ENCODE results near the gene DEFB114.
"Not testable (repeated sequence)": the region's sequence is repeated elsewhere in the genome, so short reads cannot be mapped to it uniquely, and the experiment has no call there.

Gene DEFB114, protein sequence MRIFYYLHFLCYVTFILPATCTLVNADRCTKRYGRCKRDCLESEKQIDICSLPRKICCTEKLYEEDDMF

DNA sequence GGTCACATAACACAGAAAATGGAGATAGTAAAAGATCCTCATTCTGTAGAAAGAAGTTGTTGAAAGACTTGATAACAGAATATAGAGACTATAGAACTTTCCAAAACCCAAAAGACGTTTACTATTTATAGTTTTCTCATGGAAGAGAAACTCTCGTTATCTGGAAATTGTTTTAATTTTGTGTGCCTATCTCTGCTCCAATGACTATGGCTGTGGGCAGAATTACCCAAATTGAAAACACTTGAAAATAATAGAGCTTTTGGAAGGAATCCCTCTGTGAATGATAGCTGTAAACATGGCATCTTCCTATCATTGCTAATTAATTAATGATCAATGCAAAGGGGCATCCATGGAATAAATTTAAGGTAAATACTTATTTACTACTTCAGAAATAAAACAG is at the start of gene DEFB114:
DEFB114 (minus strand) TSS at position 101 of the 400 bp plus-strand sequence; CDS start at position 42, 59 bp downstream.
- DNase-seq: no peak

DNA sequence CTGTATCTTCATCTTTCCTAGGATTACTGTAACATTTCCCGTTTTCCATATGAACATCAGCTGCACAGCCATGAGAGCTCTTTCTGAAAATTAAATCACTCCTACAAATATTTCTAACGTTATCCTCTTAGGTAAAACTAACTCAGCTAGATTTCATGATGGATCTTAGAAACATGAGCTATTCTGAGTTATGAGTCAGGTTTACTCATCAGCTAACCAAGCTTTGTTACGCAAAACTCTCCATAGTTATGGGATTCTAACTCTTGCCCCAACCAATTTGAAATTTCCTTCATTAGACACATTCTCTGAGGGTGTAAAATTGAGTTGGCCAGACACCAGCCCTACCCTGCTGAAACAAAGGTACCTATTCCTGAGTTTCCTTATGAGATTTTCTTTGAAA is 43.9 kb upstream of the DEFB114 start:
- no peak for DNase-seq

- no peak for DNase-seq
Measured at GRCh38 chr6:50003139-50003538, 39.2 kb upstream of the DEFB114 start.

GRCh38 chr6:49995278-49995677 is 31.3 kb upstream of the DEFB114 start:
- no peak for DNase-seq

DNA sequence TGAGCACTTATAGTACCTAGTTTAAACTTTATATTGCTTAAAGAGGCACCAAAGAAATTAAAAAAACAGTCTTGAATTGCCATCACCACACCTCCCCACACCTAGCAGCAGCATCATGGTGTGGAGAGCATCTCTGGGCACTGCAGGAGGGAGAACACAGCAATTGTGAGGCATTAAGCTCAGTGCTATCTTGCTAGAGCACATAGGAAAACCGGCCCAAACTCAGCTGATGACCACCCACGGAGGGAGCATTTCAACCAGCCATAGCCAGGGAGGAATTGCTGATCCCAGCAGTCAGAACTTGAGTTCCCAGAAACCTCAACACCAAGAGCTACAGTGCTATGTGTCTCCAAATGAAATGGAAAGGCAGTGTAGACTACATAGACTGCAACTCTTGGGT is 24.9 kb upstream of the DEFB114 start:
- no peak for DNase-seq

GRCh38 chr6:49987749-49988148 is 23.8 kb upstream of the DEFB114 start:
- no peak for DNase-seq

- no peak for DNase-seq
Measured at GRCh38 chr6:49986551-49986950, 22.6 kb upstream of the DEFB114 start.

GRCh38 chr6:49982046-49982445 is 18.1 kb upstream of the DEFB114 start:
- DNase-seq: no peak

- no peak for DNase-seq
Measured at GRCh38 chr6:49980898-49981297, 16.9 kb upstream of the DEFB114 start.

GRCh38 chr6:49979584-49979983 is 15.6 kb upstream of the DEFB114 start:
- no peak for DNase-seq

DNA sequence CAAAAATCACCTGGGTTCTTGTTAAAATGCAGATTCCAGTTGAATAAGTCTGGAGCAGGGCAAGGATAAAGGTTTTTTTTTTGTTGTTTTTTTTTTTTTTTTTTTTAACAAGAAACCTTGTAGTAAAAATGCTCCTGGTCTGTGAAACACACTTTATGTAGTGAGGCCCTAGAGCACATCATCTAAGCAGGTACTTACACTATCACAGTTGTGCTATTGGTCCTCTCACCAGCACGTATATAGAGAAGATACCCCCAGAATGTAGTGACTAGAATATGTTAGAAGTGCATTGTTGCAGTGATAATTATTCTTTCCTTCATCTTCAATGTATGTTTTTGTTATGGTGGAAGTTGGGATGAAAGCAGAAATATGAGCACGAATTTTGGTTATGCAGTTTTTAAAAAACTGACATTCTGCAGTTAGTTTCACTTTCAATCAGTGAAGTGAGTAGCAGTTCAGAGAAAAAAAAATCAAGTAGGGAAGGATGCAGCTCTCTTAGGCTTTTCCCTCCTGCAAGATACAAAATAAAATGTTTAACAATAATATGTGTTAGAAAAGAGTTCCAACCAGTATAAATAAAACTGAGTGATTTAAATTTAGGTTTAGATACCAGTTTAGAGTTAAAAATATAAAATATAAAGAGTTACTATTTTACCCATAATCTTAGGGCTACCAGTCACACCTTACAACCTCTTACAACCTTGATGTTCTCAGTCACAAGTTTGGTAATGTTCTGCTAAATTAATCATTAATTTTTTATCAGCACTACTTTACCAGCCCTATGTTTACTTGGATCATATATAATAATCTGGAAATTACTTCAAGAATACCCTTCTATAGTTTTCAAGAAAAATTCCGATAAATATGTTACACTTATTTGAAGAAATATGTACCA is 14.6 kb upstream of the DEFB114 start:
- no peak for DNase-seq

DNA sequence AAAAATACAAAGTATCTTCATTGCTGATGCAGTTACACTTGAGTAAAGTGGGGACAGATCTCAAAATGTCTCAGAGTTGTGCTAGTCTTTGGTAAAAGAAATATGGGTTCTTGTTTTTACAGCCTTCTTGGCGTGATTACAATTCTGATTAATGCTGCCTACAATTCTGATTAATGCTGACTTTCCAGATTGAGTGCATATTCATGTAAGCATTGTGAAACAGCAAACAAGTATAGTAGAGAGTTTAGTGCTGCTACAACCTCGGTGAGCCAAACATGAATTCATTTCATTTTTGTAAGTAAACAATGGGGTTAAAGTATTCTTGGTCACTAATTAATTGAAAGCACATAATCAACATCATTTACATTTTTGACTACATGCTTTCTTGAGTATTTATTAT is 5.6 kb upstream of the DEFB114 start, which contains the start of gene DEFB113:
DEFB113 (minus strand) TSS at position 21 of the 400 bp plus-strand sequence; CDS start at position 21, 0 bp downstream.
- no peak for DNase-seq

- DNase-seq: no peak
Measured at GRCh38 chr6:49966823-49967222, 2.9 kb upstream of the DEFB114 start.

DNA sequence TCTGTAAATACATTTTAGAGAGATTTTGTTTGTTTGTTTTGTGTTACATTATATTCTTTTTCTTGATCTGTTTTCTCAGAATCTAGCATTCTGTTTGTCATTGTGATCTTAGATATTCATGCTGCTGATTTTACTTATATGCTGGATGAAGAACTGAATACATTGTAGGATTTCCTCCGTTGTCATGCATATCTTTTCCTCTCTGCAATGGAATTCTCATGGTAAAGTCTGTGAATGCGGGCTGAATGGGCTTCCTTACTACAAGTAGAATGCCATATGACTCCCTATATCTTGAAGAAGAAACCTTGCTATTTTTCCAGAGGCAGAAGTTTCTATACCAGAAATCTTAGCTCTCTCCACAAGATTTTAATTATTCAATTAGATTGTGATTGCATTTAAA is 2.4 kb upstream of the DEFB114 start:
- no peak for DNase-seq

DNA sequence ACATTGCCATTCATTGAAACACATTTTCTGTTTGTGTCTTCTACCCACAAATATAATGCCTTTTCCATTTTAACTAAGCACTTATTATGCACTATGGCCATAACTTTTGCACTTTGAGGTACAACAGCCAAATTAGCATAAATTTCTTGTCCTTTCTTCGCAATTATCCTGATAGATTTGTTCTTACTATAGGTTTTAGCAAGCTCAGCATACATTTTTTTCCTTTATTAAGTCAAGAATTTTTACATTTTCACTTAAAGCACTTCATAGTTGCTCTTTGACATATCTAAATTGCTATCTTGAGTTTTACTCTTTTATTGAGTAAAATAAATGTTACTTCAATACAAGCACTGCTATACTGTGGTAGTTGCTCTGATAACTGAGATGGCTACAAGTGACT is 5.8 kb downstream of the DEFB114 start:
- no peak for DNase-seq

DNA sequence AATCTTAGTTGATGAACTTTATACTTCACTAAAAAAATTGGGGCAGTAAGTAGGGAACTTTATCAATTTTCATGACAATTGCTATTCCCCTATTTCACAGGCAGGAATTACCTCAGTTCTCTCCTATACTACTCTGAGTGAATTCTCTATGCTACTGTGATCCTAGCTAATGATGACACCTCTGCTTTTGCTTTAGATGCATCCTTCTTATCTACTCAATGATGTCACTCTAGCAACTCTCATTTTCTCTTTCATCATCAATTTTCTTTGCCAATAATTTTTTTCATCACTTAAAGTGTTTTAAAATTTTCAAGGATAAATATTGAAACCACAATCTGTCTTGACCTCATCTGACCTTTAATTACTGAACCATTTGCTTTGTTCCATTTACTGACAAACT is 8.1 kb downstream of the DEFB114 start:
- DNase-seq: no peak

DNA sequence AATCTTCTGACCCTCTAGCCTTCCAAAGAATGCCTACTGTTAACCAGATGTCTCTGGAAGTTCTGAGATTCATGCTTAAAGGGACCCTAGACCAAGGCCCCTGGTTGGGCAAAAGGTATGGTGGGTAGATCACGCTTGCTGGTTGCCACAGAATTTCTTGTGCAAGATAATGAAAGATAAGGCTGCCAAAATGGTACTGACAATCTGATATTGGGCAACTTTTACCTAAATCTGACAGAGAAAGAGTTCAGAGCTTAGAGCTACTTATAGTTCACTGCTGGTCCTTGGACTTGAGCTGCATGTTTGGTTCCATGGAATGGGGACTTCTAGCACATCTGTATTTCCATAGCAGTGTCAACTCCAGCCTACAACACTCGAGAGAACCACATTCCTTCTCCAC is 12.0 kb downstream of the DEFB114 start:
- no peak for DNase-seq

DNA sequence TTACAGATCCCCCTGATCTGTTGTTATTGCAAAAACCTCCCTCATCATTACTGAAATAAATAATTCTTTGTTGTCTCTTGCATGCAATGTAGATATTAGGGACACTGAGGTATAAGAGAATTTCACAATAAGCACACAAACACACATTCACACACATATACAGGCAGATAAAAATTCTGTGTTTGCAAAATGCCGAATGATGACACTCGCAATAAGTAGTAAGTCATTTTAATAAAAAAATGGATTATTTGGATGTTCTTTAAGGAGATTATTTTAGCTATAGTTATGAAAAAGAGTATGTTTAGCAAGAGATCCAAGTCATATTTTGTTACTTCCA is 13.6 kb downstream of the DEFB114 start:
- no peak for DNase-seq

DNA sequence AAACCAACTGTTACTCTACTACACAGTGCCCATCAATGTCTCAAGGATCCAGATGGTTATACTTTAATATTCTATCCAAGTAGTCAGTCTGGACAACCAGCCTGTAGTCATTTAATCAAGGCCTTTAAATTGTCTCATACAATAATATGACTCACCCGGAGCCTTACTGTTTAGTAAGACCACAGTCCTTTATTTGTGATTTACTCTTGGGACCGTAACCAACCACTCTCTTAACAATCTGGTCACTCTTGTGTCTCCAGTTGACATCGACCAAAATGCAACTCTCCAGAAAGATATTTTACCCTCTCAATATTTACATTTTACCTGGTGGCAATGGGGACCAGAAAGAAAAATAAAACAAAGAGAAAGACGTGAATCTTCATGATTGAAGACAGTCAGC is 14.9 kb downstream of the DEFB114 start:
- no peak for DNase-seq

GRCh38 chr6:49946835-49947234 is 17.1 kb downstream of the DEFB114 start:
- DNase-seq: no peak

DNA sequence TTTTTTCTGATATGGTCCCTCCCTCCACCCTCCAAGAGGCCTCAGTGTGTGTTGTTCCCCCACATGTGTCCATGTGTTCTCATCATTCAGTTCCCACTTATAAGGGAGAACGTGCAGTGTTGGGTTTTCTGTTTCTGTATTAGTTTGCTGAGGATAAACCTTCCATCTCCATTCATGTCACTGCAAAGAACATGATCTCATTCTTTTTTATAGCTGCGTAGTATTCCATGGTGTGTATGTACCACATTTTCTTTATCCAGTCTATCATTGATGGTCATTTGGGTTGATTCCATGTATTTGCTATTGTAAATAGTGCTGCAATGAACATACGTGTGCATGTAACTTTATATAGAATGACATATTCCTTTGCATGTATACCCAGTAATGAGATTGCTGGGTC is 19.9 kb downstream of the DEFB114 start:
- DNase-seq: not testable (repeated sequence)

DNA sequence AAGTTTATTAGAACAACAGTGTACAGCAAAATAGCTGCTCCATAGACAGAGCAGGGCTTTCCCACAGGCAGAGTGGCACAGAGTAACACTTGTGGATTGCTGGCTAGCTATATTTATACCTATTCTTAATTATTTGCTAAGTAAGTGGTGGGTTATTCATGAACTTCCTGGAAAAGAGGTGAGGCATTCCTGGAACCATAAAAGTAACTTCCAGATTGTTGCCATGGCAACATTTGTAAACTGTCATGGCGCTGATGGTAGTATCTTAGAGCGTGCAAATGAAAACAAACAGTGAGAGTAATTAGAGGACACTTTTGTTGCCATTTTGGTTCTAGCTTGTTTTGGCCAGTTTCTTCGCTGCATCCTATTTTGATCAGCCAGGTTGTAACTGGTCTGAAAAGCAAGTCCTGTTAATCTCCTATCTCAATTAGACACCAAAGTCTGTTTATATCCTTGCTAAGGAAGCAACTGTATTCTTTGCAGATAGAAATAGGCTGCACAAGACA is 23.9 kb downstream of the DEFB114 start:
- DNase-seq: no peak

DNA sequence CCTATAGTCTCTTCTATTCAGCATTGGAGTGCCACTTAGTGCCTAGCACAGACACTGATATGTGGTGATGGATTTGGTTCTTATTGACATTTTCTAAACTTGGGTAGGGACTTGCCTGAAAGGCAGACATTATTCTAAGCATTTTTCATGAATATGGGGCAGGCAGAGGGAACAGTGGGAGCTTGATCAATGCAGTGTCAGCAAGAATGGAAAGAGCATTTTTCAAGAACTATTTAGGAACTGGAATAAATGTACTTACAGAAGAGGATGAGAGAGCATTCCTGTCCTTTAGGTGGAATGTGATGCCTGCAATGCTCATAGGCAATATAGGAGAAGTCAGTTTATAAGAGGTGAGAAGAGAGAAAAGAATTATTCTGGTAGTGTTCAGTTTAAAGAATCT is 26.2 kb downstream of the DEFB114 start:
- DNase-seq: no peak

- DNase-seq: no peak
Measured at GRCh38 chr6:49937017-49937416, 26.9 kb downstream of the DEFB114 start.

DNA sequence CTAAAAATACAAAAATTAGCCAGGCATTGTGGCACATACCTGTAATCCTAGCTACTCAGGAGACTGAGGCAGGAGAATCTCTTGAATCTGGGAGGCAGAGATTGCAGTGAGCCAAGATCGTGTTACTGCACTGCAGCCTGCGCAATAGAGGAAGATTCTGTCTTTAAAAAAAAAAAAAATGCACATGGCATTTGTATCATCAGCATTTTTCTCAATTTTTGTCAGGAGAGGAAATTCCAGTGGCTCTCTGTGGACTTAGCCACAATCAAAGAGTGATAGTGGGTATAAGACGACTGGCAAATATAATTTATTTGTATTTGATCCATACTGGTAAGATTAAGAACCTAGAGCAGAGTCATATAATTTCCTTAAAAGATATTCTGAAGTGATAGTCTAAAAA is 28.6 kb downstream of the DEFB114 start:
- DNase-seq: no peak
